ENCODE results near the gene SH3BP2. TPM values are rescaled to one million over a fixed set of nuclear protein-coding genes. Genes with fewer than 3 reads are reported as not detected.

The SH3BP2 gene
- total and polyA plus RNA-seq, 10 of the 15 experiments (the other 5 are each of a cell fraction or from before 2014, with no cell fraction given): 1.1 to 61.8 (median 23.9) TPM

DNA sequence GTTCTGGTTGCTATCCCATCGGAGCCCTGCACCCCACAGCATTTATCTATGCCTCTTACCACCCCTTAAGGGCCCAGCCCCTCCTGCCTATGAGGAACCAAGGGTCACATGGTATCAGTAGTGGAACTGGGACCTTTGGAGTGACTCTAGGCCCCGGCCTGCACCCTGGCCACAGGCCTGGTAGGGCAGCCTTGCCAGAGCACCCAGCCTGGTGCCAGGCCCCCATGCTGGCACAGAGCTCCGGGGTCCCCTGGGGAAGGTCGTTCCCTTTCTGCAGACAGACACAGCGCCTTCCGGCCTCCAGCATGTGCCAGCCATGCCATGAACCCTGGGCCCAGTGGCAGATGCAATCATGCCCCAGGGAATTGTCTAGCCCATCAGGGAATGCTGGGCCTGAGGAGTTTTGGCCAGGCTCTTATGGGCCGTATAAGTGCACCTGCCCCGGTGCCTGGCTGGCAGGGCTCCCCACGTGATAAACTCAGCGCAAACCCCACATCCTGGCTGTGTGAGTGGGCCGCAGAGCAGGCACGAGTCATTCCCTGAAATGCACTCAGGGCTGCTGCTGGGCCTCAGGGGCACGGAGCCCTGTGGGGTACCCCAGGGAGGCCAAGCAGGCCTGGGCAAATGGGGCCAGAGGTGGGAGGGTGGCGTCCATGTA is 30.9 kb downstream of the SH3BP2 start:
- ChIA-PET RAD21 (ENCODE audit: unreplicated experiment) (no interaction called here), POLR2A (no interaction called here), SMC1A (ENCODE audit: uncharacterized antibody, unreplicated experiment) (no interaction called here), CTCF (no interaction called here)
- H3K79me2 ChIP-seq (ENCODE audit: control insufficient read depth, insufficient read depth, low read length): peaks cover 12% of the 10 kb centered on the region
- 0 out of 2 replicates have a peak, but pooled peaks cover 3% of the 10 kb centered on the region for H3K4me1 ChIP-seq (ENCODE audit: control insufficient read depth, insufficient read depth, low read length)
- no peak overlapping the region for H2AFZ ChIP-seq (ENCODE audit: control insufficient read depth, low read depth, low read length)
- H3K4me3 ChIP-seq: no peak overlapping the region
- H3K27me3 ChIP-seq (replicated peaks in 1 of 2; ENCODE audit: control insufficient read depth in 2 of 2, insufficient read depth in 2 of 2, low read length in 1 of 2): no peaks in the 10 kb centered on the region
- H3K9ac ChIP-seq (ENCODE audit: control insufficient read depth, insufficient read depth, low read length): no peak overlapping the region
- no peak overlapping the region for H3K4me2 ChIP-seq (ENCODE audit: control insufficient read depth, insufficient read depth)
- H3K36me3 ChIP-seq (ENCODE audit: control insufficient read depth in 2 of 2, insufficient read depth in 2 of 2, low read length in 1 of 2): peaks cover 0 to 46% of the 10 kb centered on the region in 2 experiments; a peak in 3 of 4 replicates
- BruUV-seq (replicated peaks): no TSS peak
- no peak overlapping the region for H3K27ac ChIP-seq (ENCODE audit: control insufficient read depth, insufficient read depth)
- DNase-seq (ENCODE audit: low read depth, low spot score) (no peak), FAIRE-seq (no peak), ATAC-seq (no peak)
- in situ Hi-C loops (cut with MboI) (no loop called here), intact Hi-C loops (cut with micrococcal nuclease; ENCODE audit: unreplicated experiment) (no loop called here)
- no peaks in the 10 kb centered on the region for H3K9me3 ChIP-seq (replicated peaks; ENCODE audit: control insufficient read depth, insufficient read depth, low read length)
- H4K20me1 ChIP-seq (ENCODE audit: control insufficient read depth, insufficient read depth): peaks cover 6% of the 10 kb centered on the region; the same call in 1 of the 2 replicates
- TF ChIP-seq HCFC1 (IDR thresholded peaks at IDR 0.05; ENCODE audit: low read length) (no peak), RB1 (IDR thresholded peaks at IDR 0.05; ENCODE audit: borderline replicate concordance) (no peak), PAX8 (IDR thresholded peaks at IDR 0.05) (no peak), GATAD2B (conservative IDR thresholded peaks at IDR 0.05; ENCODE audit: low read depth) (no peak)
- TF ChIP-seq, protein P1, sequence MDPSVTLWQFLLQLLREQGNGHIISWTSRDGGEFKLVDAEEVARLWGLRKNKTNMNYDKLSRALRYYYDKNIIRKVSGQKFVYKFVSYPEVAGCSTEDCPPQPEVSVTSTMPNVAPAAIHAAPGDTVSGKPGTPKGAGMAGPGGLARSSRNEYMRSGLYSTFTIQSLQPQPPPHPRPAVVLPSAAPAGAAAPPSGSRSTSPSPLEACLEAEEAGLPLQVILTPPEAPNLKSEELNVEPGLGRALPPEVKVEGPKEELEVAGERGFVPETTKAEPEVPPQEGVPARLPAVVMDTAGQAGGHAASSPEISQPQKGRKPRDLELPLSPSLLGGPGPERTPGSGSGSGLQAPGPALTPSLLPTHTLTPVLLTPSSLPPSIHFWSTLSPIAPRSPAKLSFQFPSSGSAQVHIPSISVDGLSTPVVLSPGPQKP (IDR thresholded peaks at IDR 0.05; ENCODE audit: low read depth, low read length): no peak
- WGBS (ENCODE audit: insufficient coverage, insufficient replicate concordance, low lambda C conversion rate, missing lambda C conversion rate): 86% methylated on average over 14 of the region's 14 CpGs

DNA sequence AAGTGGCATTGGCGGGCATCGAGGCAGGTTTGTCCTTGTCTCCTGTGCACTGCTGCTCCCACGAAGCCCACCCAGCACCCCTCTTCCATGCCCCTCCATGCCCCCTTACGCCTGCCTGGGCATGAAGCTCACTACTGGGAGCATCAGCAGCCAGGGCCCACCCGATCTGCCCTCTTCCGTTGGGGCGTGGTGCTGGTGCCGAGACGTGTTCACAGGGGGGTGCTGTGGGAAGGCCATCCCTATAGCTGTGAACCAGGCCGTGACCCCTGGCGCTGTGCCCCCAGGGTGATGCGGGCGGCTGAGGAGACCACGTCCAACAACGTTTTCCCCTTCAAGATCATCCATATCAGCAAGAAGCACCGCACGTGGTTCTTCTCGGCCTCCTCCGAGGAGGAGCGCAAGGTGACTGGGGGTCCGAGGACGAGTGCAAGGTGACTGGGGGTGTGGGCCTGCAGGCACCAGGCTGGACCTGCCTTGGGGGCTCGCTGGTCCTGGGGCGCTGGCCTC is 31.5 kb downstream of the SH3BP2 start:
- SMC1A ChIA-PET (ENCODE audit: uncharacterized antibody, unreplicated experiment): no interaction called here
- Histone ChIP-seq H3K9ac (ENCODE audit: control insufficient read depth, insufficient read depth, low read length) (no peak overlapping the region), H3K4me1 (ENCODE audit: control insufficient read depth, insufficient read depth, low read length) (0 out of 2 replicates have a peak, but pooled peaks cover 3% of the 10 kb centered on the region), H3K9me3 (replicated peaks; ENCODE audit: control insufficient read depth, insufficient read depth, low read length) (no peaks in the 10 kb centered on the region), H3K36me3 (ENCODE audit: control insufficient read depth in 2 of 2, insufficient read depth in 2 of 2, low read length in 1 of 2) (peaks cover 0 to 48% of the 10 kb centered on the region in 2 experiments; a peak in 3 of 4 replicates), H3K79me2 (ENCODE audit: control insufficient read depth, insufficient read depth, low read length) (peaks cover 7% of the 10 kb centered on the region), H3K27me3 (replicated peaks in 1 of 2; ENCODE audit: control insufficient read depth in 2 of 2, insufficient read depth in 2 of 2, low read length in 1 of 2) (no peaks in the 10 kb centered on the region), H2AFZ (ENCODE audit: control insufficient read depth, low read depth, low read length) (no peak overlapping the region), H3K4me2 (ENCODE audit: control insufficient read depth, insufficient read depth) (no peak overlapping the region), H3K27ac (ENCODE audit: control insufficient read depth, insufficient read depth) (no peak overlapping the region), H3K4me3 (no peak overlapping the region), H4K20me1 (ENCODE audit: control insufficient read depth, insufficient read depth) (peaks cover 6% of the 10 kb centered on the region; the same call in 1 of the 2 replicates)
- RAD21 ChIA-PET (ENCODE audit: unreplicated experiment): no interaction called here
- 96% methylated on average over 23 of the region's 24 CpGs for WGBS (ENCODE audit: insufficient coverage, insufficient replicate concordance, low lambda C conversion rate, missing lambda C conversion rate)
- BruUV-seq (replicated peaks): no TSS peak
- intact Hi-C loops (cut with micrococcal nuclease; ENCODE audit: unreplicated experiment) (no loop called here), in situ Hi-C loops (cut with MboI) (no loop called here)
- ATAC-seq (no peak), FAIRE-seq (no peak), DNase-seq (ENCODE audit: low read depth, low spot score) (no peak)
- POLR2A ChIA-PET: no interaction called here
- CTCF ChIA-PET: no interaction called here
- TF ChIP-seq ESRRA (IDR thresholded peaks at IDR 0.05; ENCODE audit: low read length): no peak
- TF ChIP-seq YBX1 (IDR thresholded peaks at IDR 0.05): no peak
- TF ChIP-seq FOS (IDR thresholded peaks at IDR 0.05; ENCODE audit: borderline replicate concordance, extremely low read depth, insufficient read length): no peak
- TF ChIP-seq ZNF207 (IDR thresholded peaks at IDR 0.05; ENCODE audit: borderline replicate concordance): no peak
- TF ChIP-seq, protein P2, sequence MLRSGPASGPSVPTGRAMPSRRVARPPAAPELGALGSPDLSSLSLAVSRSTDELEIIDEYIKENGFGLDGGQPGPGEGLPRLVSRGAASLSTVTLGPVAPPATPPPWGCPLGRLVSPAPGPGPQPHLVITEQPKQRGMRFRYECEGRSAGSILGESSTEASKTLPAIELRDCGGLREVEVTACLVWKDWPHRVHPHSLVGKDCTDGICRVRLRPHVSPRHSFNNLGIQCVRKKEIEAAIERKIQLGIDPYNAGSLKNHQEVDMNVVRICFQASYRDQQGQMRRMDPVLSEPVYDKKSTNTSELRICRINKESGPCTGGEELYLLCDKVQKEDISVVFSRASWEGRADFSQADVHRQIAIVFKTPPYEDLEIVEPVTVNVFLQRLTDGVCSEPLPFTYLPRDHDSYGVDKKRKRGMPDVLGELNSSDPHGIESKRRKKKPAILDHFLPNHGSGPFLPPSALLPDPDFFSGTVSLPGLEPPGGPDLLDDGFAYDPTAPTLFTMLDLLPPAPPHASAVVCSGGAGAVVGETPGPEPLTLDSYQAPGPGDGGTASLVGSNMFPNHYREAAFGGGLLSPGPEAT (IDR thresholded peaks at IDR 0.05; ENCODE audit: low read depth): no peak
